ENCODE measurements around the gene QTRT2. TPM values are rescaled to one million over a fixed set of nuclear protein-coding genes. Genes with fewer than 3 reads are reported as not detected.

The QTRT2 gene
- total and polyA plus RNA-seq, 10 of the 15 experiments (the other 5 are each of a cell fraction or from before 2014, with no cell fraction given), result 17.8 to 42.3 (median 28.7) TPM

DNA sequence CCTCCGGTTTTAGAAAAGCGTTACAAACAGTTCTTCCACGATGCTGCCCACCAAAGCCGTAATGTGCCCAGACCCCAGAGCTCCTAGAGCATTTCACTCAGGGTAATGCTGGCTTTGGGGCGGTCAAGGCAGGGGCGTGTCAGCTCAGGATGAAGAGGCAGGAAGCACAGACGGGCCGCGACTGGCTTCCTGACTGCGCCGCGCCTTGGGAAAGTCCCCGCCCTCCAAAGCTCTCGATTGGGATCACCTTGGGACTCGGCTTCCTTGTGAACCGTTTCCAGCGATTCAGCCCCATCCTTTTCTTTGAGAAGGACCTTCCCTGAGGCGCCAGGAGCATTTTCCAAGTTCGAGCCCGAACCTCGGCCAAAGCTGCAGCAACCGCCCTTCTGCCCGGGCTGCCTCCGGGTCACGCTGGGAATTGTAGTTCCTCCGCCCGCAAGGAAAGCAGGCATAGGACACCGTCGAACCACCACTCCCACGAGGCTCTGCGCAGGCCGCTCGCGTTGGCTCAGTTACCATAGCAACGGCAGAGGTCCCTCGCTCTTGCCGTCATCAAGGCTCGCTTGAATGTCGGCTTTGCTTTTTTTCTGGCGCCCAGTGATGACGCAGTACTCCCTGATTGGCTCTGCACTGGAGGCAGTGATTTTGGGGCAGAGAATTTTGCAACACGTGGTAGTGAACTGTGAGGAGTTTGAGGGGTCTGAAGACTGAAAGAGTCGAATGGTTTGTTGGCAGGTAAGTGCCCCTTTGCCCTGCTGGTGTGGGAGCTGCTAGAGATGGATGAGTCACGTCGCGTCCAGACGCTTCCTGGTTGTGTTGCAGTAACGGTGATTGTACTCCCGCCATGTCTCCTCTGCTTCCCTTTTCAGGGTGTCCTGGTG is at the start of gene QTRT2, which contains the start of gene CCDC191 (continued):
- TF ChIP-seq KLF5 (IDR thresholded peaks at IDR 0.05; ENCODE audit: partially characterized antibody) (peak; percentile 61), MEF2B (IDR thresholded peaks at IDR 0.05; ENCODE audit: partially characterized antibody, poor library complexity, severe bottlenecking) (peak; percentile 84), CHD2 (IDR thresholded peaks at IDR 0.05; ENCODE audit: borderline replicate concordance, low read depth, low read length) (peak; percentile 87), BMI1 (IDR thresholded peaks at IDR 0.05; ENCODE audit: borderline replicate concordance) (peak; percentile 100), NBN (IDR thresholded peaks at IDR 0.05) (peak; percentile 99), POLR2AphosphoS5 (IDR thresholded peaks at IDR 0.05; ENCODE audit: low read length) (peak; percentile 75), NRF1 (conservative IDR thresholded peaks at IDR 0.05; ENCODE audit: low read depth, low read length) (peak; percentile 23; the same call in 1 of the 2 replicates), CHD1 (IDR thresholded peaks at IDR 0.05; ENCODE audit: low read depth, low read length) (no peak), ZBED1 (IDR thresholded peaks at IDR 0.05; ENCODE audit: borderline replicate concordance) (no peak), SREBF1 (IDR thresholded peaks at IDR 0.05; ENCODE audit: low read length) (peak; percentile 81; the same call in 1 of the 2 replicates), LARP7 (IDR thresholded peaks at IDR 0.05) (peak; percentile 89), TAF1 (IDR thresholded peaks at IDR 0.05; ENCODE audit: borderline replicate concordance, low read depth, low read length) (no peak; the same call in 1 of the 2 replicates), IRF4 (IDR thresholded peaks at IDR 0.05; ENCODE audit: low read depth, low read length) (no peak), RELA (IDR thresholded peaks at IDR 0.05; ENCODE audit: borderline replicate concordance, partially characterized antibody) (peak; percentile 92), ZSCAN29 (IDR thresholded peaks at IDR 0.05) (no peak), ZNF207 (IDR thresholded peaks at IDR 0.05; ENCODE audit: borderline replicate concordance) (no peak), ASH2L (IDR thresholded peaks at IDR 0.05; ENCODE audit: borderline replicate concordance, low read depth) (no peak), SMARCA5 (IDR thresholded peaks at IDR 0.05) (0 out of 2 replicates have a peak, but pooled peaks have one; percentile 21)
- TF ChIP-seq, protein P1, sequence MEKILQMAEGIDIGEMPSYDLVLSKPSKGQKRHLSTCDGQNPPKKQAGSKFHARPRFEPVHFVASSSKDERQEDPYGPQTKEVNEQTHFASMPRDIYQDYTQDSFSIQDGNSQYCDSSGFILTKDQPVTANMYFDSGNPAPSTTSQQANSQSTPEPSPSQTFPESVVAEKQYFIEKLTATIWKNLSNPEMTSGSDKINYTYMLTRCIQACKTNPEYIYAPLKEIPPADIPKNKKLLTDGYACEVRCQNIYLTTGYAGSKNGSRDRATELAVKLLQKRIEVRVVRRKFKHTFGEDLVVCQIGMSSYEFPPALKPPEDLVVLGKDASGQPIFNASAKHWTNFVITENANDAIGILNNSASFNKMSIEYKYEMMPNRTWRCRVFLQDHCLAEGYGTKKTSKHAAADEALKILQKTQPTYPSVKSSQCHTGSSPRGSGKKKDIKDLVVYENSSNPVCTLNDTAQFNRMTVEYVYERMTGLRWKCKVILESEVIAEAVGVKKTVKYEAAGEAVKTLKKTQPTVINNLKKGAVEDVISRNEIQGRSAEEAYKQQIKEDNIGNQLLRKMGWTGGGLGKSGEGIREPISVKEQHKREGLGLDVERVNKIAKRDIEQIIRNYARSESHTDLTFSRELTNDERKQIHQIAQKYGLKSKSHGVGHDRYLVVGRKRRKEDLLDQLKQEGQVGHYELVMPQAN (conservative IDR thresholded peaks at IDR 0.05), result peak; percentile 91
- TF ChIP-seq, protein P2, sequence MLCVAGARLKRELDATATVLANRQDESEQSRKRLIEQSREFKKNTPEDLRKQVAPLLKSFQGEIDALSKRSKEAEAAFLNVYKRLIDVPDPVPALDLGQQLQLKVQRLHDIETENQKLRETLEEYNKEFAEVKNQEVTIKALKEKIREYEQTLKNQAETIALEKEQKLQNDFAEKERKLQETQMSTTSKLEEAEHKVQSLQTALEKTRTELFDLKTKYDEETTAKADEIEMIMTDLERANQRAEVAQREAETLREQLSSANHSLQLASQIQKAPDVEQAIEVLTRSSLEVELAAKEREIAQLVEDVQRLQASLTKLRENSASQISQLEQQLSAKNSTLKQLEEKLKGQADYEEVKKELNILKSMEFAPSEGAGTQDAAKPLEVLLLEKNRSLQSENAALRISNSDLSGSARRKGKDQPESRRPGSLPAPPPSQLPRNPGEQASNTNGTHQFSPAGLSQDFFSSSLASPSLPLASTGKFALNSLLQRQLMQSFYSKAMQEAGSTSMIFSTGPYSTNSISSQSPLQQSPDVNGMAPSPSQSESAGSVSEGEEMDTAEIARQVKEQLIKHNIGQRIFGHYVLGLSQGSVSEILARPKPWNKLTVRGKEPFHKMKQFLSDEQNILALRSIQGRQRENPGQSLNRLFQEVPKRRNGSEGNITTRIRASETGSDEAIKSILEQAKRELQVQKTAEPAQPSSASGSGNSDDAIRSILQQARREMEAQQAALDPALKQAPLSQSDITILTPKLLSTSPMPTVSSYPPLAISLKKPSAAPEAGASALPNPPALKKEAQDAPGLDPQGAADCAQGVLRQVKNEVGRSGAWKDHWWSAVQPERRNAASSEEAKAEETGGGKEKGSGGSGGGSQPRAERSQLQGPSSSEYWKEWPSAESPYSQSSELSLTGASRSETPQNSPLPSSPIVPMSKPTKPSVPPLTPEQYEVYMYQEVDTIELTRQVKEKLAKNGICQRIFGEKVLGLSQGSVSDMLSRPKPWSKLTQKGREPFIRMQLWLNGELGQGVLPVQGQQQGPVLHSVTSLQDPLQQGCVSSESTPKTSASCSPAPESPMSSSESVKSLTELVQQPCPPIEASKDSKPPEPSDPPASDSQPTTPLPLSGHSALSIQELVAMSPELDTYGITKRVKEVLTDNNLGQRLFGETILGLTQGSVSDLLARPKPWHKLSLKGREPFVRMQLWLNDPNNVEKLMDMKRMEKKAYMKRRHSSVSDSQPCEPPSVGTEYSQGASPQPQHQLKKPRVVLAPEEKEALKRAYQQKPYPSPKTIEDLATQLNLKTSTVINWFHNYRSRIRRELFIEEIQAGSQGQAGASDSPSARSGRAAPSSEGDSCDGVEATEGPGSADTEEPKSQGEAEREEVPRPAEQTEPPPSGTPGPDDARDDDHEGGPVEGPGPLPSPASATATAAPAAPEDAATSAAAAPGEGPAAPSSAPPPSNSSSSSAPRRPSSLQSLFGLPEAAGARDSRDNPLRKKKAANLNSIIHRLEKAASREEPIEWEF (IDR thresholded peaks at IDR 0.05; ENCODE audit: insufficient replicate concordance, low read depth, low read length), result no peak
- TF ChIP-seq, protein P3, sequence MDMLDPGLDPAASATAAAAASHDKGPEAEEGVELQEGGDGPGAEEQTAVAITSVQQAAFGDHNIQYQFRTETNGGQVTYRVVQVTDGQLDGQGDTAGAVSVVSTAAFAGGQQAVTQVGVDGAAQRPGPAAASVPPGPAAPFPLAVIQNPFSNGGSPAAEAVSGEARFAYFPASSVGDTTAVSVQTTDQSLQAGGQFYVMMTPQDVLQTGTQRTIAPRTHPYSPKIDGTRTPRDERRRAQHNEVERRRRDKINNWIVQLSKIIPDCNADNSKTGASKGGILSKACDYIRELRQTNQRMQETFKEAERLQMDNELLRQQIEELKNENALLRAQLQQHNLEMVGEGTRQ (IDR thresholded peaks at IDR 0.05; ENCODE audit: borderline replicate concordance, low read depth, low read length), result peak; percentile 68

Data from GM12878 (cell line).